Measurements from ENCODE around the gene HERC4. TPM values are rescaled to one million over a fixed set of nuclear protein-coding genes. Genes with fewer than 3 reads are reported as not detected.

HERC4 gene
- total RNA-seq, 3 donors from 2014 or later (not counting 1 experiment from before 2014, with no cell fraction given), result 78.4 to 104 (median 83.9) TPM

DNA sequence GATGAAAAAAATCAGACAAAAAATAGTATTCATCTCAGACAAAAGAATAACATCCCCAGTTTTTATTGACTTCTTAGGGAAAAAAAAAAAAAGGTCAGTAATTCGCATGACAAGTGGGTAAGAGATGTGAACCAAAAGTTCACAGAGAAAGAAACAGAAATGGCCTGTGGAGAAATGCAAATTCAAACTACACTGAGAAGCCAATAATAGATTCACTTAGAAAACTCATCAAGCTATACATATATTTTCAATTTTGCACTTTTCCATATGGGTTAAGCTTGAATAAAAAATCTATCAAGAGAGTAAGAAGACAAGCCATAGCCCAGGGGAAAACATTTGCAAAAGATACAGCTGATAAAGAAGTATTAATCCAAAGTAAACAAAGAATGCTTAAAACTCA is 28.0 kb downstream of the HERC4 start:
- no peak overlapping the region for H3K4me3 ChIP-seq (ENCODE audit: low read length)
- Mint-ChIP-seq H3K27me3 (ENCODE audit: low read depth in 2 of 2) (no peaks in the 10 kb centered on the region), H3K27ac (peak overlapping the region; percentile 5 to 35), H3K4me1 (peaks cover 22 to 32% of the 10 kb centered on the region in 2 donors), H3K36me3 (no peaks in the 10 kb centered on the region), H3K9me3 (no peaks in the 10 kb centered on the region), H3K4me3 (no peak overlapping the region)
- DNase-seq, result no peak
- H3K27ac ChIP-seq (ENCODE audit: low read length), result no peak overlapping the region
- no peaks in the 10 kb centered on the region for H3K36me3 ChIP-seq (ENCODE audit: control insufficient read depth, insufficient read depth, low read length)
- no peaks in the 10 kb centered on the region for H3K4me1 ChIP-seq (ENCODE audit: control insufficient read depth, insufficient read depth, low read length)
- no peaks in the 10 kb centered on the region for H3K9me3 ChIP-seq (ENCODE audit: control insufficient read depth, insufficient read depth, low read length)
- TF ChIP-seq CTCF (IDR thresholded peaks at IDR 0.05), result no peak
- intact Hi-C loops (cut with micrococcal nuclease), result no loop called here
- no peak for ATAC-seq
- H3K27me3 ChIP-seq (ENCODE audit: control insufficient read depth, insufficient read depth, low read length), result no peaks in the 10 kb centered on the region
- WGBS (ENCODE audit: insufficient coverage), result 83% methylated on average over 1 of the region's 1 CpG

GRCh38 chr10:68046642-68047041 is 28.4 kb downstream of the HERC4 start:
- H3K36me3 ChIP-seq (ENCODE audit: control insufficient read depth, insufficient read depth, low read length), result no peaks in the 10 kb centered on the region
- H3K9me3 Mint-ChIP-seq, result no peaks in the 10 kb centered on the region
- H3K4me1 ChIP-seq (ENCODE audit: control insufficient read depth, insufficient read depth, low read length), result no peaks in the 10 kb centered on the region
- no peaks in the 10 kb centered on the region for H3K36me3 Mint-ChIP-seq
- TF ChIP-seq CTCF (IDR thresholded peaks at IDR 0.05), result no peak
- peaks cover 22 to 32% of the 10 kb centered on the region in 2 donors for H3K4me1 Mint-ChIP-seq
- 94% methylated on average over 4 of the region's 5 CpGs for WGBS (ENCODE audit: insufficient coverage)
- no peaks in the 10 kb centered on the region for H3K27me3 Mint-ChIP-seq (ENCODE audit: low read depth in 2 of 2)
- H3K27ac Mint-ChIP-seq, result no peak overlapping the region
- intact Hi-C loops (cut with micrococcal nuclease), result no loop called here
- DNase-seq (no peak), ATAC-seq (no peak)
- H3K9me3 ChIP-seq (ENCODE audit: control insufficient read depth, insufficient read depth, low read length), result no peaks in the 10 kb centered on the region
- H3K27ac ChIP-seq (ENCODE audit: low read length), result no peak overlapping the region
- H3K4me3 Mint-ChIP-seq, result no peak overlapping the region
- no peak overlapping the region for H3K4me3 ChIP-seq (ENCODE audit: low read length)
- H3K27me3 ChIP-seq (ENCODE audit: control insufficient read depth, insufficient read depth, low read length), result no peaks in the 10 kb centered on the region

- no peak overlapping the region for H3K4me3 ChIP-seq (ENCODE audit: low read length)
- Mint-ChIP-seq H3K27ac (no peak overlapping the region), H3K36me3 (no peaks in the 10 kb centered on the region), H3K9me3 (no peaks in the 10 kb centered on the region), H3K4me3 (no peak overlapping the region), H3K4me1 (peaks cover 18 to 23% of the 10 kb centered on the region in 2 donors), H3K27me3 (ENCODE audit: low read depth in 2 of 2) (no peaks in the 10 kb centered on the region)
- intact Hi-C loops (cut with micrococcal nuclease), result no loop called here
- DNase-seq, result no peak
- no peaks in the 10 kb centered on the region for H3K27me3 ChIP-seq (ENCODE audit: control insufficient read depth, insufficient read depth, low read length)
- no peak for ATAC-seq
- H3K36me3 ChIP-seq (ENCODE audit: control insufficient read depth, insufficient read depth, low read length), result peaks cover 8% of the 10 kb centered on the region
- H3K27ac ChIP-seq (ENCODE audit: low read length), result no peak overlapping the region
- H3K9me3 ChIP-seq (ENCODE audit: control insufficient read depth, insufficient read depth, low read length), result no peaks in the 10 kb centered on the region
- H3K4me1 ChIP-seq (ENCODE audit: control insufficient read depth, insufficient read depth, low read length), result no peaks in the 10 kb centered on the region
- TF ChIP-seq CTCF (IDR thresholded peaks at IDR 0.05), result no peak
Measured at GRCh38 chr10:68043030-68043429, 32.1 kb downstream of the HERC4 start.

- H3K4me1 Mint-ChIP-seq, result peaks cover 7 to 12% of the 10 kb centered on the region in 2 donors
- ATAC-seq, result no peak
- no peaks in the 10 kb centered on the region for H3K27me3 ChIP-seq (ENCODE audit: control insufficient read depth, insufficient read depth, low read length)
- H3K4me3 ChIP-seq (ENCODE audit: low read length), result no peak overlapping the region
- intact Hi-C loops (cut with micrococcal nuclease), result no loop called here
- no peaks in the 10 kb centered on the region for H3K4me1 ChIP-seq (ENCODE audit: control insufficient read depth, insufficient read depth, low read length)
- H3K9me3 Mint-ChIP-seq, result no peaks in the 10 kb centered on the region
- no peak overlapping the region for H3K4me3 Mint-ChIP-seq
- H3K27me3 Mint-ChIP-seq (ENCODE audit: low read depth in 2 of 2), result no peaks in the 10 kb centered on the region
- H3K9me3 ChIP-seq (ENCODE audit: control insufficient read depth, insufficient read depth, low read length), result no peaks in the 10 kb centered on the region
- no peak for DNase-seq
- H3K36me3 Mint-ChIP-seq, result no peaks in the 10 kb centered on the region
- no CpG with 5 or more reads among the region's 2 CpGs for WGBS (ENCODE audit: insufficient coverage)
- no peak overlapping the region for H3K27ac Mint-ChIP-seq
- no peak for TF ChIP-seq CTCF (IDR thresholded peaks at IDR 0.05)
- peaks cover 31% of the 10 kb centered on the region for H3K36me3 ChIP-seq (ENCODE audit: control insufficient read depth, insufficient read depth, low read length)
- no peak overlapping the region for H3K27ac ChIP-seq (ENCODE audit: low read length)
Measured at GRCh38 chr10:68032113-68032512, 43.0 kb downstream of the HERC4 start.

All from natural killer cell (primary cell).